T-helper 2 cell treated with Interferon-gamma antibody and Interleukin-4, amounts not matched to agents 100 ng/mL and 5 ng/mL, for 36 hours (primary cell): Measurements from ENCODE around the gene SKIL. TPM values are rescaled to one million over a fixed set of nuclear protein-coding genes. Genes with fewer than 3 reads are reported as not detected.

Experiments
- intact Hi-C: fragments of 100-400 bp; cut with micrococcal nuclease; formaldehyde crosslinking; loops from one replicate; pipeline ENCODE4 v1.15.1; 2023
- total RNA-seq: library from RNA; stranded (reverse); gene quantifications from 2 replicates; pipeline ENCODE4 v1.2.3, GENCODE V29; 2022

SKIL gene
- total RNA-seq, 1 donor from 2014 or later: 16.4 TPM

- intact Hi-C loops: no loop called here
Observed at GRCh38 chr3:170386468-170386867, 29.0 kb downstream of the SKIL start.

GRCh38 chr3:170387950-170388349 is 30.4 kb downstream of the SKIL start:
- intact Hi-C loops: no loop called here

DNA sequence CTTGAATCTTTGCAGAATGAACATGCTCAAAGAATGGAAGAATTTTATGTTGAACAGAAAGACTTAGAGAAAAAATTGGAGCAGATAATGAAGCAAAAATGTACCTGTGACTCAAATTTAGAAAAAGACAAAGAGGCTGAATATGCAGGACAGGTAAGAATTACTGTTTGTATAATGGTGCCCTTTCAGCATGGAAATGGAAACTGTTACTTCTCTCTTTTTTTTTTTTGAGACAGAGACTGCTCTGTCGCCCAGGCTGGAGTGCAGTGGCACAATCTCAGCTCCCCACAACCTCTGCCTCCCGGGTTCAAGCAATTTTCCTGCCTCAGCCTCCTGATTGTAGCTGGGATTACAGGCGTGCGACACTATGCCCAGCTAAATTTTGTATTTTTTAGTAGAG is 33.6 kb downstream of the SKIL start:
- intact Hi-C loops: no loop called here

DNA sequence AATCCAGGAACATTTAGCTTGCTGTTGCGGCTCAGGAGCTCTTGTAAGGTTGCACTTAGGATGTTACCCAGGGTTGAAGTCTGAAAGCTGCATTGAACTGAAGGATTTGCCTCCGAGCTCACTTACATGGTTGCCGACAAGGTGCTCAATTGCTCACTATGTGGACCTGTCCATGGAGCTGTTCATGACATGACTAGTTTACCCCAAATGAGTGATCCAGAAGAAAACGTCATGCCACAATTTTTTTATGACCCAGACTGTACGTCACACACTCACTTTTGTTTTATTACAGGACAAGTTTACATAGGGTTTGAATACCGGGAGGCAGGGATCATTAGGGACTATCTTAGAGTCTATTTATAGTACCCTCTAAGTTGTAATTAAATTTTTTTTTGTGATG is 40.2 kb downstream of the SKIL start:
- intact Hi-C loops: no loop called here

DNA sequence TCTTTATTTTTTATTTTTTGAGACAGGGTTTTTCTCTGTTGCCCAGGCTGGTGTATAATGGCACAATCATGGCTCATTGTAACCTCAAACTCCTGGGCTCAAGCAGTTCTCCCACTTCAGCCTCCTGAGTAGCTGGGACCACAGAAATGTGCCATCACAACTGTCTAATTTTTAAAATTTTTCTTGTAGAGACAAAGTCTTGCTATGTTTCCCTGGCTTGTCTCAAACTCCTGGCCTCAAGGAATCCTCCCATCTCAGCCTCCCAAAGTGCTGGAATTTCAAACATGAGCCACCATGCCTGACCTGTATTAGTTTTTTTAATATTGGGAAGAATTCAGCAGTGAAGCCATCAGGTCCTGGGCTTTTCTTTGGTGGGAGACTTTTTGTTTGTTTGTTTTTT is 47.6 kb downstream of the SKIL start:
- intact Hi-C loops: no loop called here

DNA sequence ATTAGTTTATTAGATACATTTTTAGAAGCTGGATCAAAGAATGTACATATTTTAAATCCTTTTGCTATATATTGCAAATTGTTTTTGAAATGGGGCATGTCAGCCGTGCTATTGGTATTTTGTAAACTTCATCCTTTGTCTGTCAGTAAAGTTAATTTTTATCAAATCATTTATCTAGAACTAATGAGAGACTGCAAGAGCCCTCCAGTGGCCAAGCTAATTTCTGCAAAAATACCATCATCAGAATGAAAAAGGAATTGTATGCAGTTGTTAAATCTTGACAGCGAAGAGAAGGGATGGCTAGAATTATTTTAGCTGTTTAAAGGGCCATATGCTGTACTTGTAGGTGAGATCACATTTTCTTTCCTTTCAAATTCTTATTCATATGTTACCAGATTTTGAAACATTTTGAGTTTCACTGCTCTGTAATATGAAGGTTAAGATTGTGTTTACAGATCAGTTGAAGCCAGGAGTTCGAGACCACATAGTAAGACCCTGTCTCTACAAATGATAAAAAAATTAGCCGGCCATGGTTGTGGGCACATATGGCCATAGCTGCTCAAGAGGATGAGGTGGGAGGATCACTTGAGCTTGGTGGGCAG is 53.0 kb downstream of the SKIL start:
- intact Hi-C loops: loop anchor here (1.0 to 5.0 kb wide), 3 partner anchors 87 to 221 kb away; no protein-coding TSS in a partner anchor

DNA sequence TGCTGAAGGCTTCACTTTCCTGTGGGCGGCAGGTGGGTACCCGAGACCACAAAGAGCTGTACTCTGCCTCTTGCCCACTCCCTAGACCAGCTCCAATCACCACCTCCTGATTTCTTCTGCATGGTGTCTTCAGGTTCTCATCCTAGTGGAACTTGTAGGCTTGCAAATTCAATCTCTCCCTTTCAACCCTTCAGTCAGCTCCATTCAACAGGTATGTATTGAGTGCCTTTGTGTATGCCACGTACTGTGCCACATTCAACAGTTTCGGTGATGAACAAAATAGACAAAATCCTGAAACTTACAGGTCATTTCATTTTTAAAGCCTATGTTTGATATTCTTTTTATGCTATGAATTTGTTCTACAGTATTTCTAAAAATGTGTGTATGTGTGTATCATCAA is 55.8 kb downstream of the SKIL start:
- intact Hi-C loops: loop anchor here (5.0 kb wide), 2 partner anchors 84 to 101 kb away; no protein-coding TSS in a partner anchor

- intact Hi-C loops: loop anchor here (1.0 to 5.0 kb wide), 4 partner anchors 83 to 398 kb away; no protein-coding TSS in a partner anchor
Observed at GRCh38 chr3:170414202-170414663, 56.7 kb downstream of the SKIL start.

- intact Hi-C loops: no loop called here
Observed at GRCh38 chr3:170417090-170417489, 59.6 kb downstream of the SKIL start.

- intact Hi-C loops: no loop called here
Observed at GRCh38 chr3:170418422-170419398, 61.2 kb downstream of the SKIL start, which contains the start of gene CLDN11. CLDN11 (plus strand) TSS chr3:170418868; CDS start chr3:170419067, 199 bp downstream.

DNA sequence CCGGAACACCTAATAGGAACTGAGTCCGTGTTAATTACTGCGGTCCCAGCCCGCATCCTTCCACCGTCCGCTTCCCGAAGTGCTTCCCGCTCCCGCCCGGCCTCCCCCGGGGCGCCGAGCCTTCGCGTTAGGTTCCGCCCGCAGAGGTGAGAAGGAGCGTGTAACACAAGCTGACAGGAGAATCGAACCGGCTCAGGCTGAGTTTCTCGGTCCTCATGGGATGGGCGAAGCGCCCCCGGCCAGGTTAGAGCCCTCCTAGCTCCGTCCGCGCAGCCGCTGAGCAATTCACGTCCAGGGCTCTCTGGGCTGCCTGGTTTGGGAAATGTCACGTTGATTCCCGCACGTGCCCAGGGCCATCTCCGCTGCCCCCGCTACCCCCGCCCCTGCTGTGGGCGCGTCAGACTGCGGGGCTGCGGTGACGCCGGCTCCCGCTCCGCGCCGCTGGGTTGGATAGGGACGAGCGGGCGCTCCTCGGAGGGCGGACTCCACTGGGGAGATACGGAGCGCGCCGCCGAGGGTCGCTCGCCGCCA is 62.1 kb downstream of the SKIL start:
- intact Hi-C loops: no loop called here

- intact Hi-C loops: no loop called here
Observed at GRCh38 chr3:170420307-170420821, 62.8 kb downstream of the SKIL start.

GRCh38 chr3:170421111-170421641 is 63.7 kb downstream of the SKIL start:
- intact Hi-C loops: no loop called here

GRCh38 chr3:170421758-170422157 is 64.2 kb downstream of the SKIL start:
- intact Hi-C loops: no loop called here

DNA sequence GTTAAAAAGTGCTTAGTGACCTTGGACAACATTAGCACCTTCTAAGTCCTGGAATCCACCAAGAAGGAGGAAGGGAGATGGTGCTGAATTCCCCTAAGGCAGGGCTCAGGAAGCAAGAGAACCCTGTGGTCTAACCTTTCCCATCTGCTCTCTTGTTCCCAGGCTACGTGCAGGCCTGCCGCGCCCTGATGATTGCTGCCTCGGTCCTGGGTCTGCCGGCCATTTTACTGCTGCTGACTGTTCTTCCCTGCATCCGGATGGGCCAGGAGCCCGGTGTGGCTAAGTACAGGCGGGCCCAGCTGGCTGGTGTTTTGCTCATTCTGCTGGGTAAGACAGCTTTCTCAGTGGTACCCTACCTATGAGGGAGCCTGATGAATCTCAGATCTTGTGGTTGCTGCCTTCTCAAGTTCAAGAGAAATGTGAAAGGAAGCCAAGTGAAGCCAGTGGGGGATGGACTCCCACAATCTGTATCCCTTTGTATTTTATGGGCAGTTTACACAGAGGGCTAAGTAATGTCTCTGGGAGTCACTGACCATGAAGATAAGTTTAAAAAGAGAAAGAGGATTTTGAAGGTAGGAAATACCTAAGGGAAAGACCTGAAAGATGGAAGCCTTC is 65.6 kb downstream of the SKIL start:
- intact Hi-C loops: no loop called here

DNA sequence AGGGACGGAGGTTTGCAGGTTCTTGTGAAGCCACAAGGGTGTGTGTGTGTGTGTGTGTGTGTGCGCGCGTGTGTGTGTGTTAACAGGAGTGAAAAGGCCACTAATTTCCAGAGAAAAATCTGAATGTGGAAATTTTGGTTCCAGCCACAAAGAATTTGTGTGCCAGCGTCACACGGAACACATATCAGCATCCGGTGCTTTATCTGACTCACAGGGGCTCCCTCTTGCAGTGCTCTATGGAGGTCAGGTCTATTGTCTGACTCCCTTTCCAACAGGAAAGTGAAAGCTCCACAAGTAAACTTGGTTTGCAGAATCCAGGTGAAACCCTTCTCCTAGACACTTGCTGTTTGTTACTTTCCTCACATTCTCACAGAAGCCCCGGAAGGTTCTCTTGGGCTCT is 67.4 kb downstream of the SKIL start:
- intact Hi-C loops: no loop called here

DNA sequence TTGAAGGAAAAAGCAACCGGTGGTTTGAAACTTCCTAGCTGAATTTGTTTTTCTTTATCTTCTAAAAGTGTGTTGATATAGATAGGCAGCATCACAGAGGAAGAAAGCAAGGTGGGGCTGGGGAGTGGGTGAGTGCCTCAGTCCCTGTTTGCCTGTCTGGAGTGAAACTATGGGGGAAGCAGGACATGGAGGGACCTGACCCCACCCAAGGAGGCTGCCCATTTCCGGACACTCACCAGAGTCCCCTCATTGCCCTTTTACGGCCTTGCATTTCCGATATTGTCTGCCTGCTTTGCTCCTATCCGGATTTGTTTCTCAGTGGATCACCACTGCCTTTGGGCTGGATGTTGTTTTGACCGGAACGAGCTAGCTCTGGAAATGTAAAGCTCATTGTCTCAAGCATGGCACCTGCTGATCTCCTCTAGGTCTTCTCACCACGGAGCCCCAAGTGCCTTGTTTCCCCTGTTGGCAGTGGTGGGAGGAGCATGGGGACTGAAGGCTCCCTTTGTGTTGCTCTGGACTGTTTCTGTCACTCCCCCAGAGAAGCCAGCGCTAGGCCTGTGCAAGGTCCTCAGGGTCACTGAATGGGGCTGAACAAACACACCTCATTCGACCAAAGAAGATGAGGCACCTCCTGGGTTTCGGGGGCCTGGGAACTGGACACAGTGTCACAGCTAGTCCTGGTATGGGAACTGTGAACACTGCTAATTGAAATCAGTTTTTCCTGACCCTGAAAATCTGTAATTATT is 68.2 kb downstream of the SKIL start:
- intact Hi-C loops: no loop called here

DNA sequence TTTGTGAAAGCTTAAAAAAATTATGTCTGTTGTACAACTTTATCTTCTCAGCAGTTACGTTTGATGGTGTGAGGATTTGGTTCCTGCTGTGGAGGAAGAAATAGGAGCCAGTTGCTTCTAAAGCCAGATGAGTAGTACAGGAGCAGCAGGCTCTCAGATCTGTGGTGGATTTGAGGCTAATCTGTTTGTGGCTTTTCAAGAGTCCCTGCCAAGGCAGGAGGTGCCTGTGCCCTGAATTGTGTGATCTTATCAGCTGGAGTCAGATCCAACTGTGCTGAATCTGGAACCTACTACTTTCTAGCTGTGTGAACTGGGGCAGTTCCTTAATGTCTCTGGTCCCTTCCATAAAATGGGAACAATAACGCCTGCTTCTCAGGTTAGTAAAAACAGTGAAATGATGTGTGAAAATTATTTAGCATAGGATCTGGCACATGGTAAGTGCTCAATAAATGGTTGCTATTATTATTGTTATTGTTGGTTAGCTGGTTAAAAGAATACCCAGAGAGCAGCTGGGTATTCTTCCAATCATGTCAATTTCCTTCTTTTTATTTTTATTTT is 68.8 kb downstream of the SKIL start:
- intact Hi-C loops: no loop called here

- intact Hi-C loops: no loop called here
Observed at GRCh38 chr3:170428095-170428494, 70.6 kb downstream of the SKIL start.

DNA sequence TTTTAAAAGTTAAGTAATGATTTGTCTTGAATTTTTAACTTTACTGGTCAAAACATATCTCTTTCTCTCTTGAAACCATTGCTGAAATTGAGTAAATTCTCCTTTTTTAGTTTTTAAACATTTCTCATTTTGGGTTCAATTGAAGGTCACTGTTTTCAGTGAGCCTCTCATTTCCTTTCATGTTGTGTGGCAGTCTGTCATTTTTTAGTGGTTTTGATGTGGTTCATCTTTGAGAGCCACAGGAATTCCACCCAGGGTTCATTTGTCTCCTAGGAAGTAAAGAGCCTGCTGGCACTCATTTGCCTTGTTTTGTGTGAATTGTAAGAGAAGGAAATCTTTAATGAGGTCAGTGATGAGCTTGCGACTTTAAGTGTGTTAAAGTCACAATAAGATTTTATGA is 71.5 kb downstream of the SKIL start:
- intact Hi-C loops: no loop called here
